Measurements from ENCODE around the gene THAP7.

DNA sequence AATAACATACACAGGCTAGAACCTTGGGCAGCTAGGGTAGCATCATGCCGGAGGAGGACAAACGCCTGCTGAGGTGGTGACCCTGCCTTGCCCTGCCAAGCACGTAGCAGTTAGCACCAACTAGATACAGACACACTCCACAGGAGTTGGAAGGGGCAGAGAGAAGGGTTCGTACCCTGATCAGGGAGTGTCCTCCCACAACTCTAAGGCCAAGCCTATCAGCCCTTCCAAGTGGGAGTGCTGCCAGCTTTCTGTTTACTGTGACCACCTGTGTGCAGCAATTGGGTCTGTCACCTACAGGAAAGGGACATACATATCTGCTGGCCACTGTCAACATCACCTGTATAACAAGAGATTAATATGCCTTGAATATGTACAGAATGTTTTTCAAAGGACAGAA lies 1.9 kb upstream of the THAP7 start:
- no peak for TF ChIP-seq JUND (IDR thresholded peaks at IDR 0.05)
- no peak for TF ChIP-seq TCF7L2 (IDR thresholded peaks at IDR 0.05; ENCODE audit: borderline replicate concordance, extremely low read depth, insufficient read depth, insufficient read length)
- no peak for TF ChIP-seq CEBPB (IDR thresholded peaks at IDR 0.05; ENCODE audit: low read depth)
- no peak for TF ChIP-seq POLR2A (IDR thresholded peaks at IDR 0.05; ENCODE audit: borderline replicate concordance, extremely low read depth, insufficient read depth, insufficient read length)
- TF ChIP-seq, protein P1, sequence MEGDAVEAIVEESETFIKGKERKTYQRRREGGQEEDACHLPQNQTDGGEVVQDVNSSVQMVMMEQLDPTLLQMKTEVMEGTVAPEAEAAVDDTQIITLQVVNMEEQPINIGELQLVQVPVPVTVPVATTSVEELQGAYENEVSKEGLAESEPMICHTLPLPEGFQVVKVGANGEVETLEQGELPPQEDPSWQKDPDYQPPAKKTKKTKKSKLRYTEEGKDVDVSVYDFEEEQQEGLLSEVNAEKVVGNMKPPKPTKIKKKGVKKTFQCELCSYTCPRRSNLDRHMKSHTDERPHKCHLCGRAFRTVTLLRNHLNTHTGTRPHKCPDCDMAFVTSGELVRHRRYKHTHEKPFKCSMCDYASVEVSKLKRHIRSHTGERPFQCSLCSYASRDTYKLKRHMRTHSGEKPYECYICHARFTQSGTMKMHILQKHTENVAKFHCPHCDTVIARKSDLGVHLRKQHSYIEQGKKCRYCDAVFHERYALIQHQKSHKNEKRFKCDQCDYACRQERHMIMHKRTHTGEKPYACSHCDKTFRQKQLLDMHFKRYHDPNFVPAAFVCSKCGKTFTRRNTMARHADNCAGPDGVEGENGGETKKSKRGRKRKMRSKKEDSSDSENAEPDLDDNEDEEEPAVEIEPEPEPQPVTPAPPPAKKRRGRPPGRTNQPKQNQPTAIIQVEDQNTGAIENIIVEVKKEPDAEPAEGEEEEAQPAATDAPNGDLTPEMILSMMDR (IDR thresholded peaks at IDR 0.05 in 2 of 3, conservative IDR thresholded peaks at IDR 0.05 in 1 of 3; ENCODE audit: borderline replicate concordance in 1 of 3, insufficient read depth in 1 of 3, low read depth in 2 of 3, low read length in 2 of 3) = no peak
- TF ChIP-seq, protein P2, sequence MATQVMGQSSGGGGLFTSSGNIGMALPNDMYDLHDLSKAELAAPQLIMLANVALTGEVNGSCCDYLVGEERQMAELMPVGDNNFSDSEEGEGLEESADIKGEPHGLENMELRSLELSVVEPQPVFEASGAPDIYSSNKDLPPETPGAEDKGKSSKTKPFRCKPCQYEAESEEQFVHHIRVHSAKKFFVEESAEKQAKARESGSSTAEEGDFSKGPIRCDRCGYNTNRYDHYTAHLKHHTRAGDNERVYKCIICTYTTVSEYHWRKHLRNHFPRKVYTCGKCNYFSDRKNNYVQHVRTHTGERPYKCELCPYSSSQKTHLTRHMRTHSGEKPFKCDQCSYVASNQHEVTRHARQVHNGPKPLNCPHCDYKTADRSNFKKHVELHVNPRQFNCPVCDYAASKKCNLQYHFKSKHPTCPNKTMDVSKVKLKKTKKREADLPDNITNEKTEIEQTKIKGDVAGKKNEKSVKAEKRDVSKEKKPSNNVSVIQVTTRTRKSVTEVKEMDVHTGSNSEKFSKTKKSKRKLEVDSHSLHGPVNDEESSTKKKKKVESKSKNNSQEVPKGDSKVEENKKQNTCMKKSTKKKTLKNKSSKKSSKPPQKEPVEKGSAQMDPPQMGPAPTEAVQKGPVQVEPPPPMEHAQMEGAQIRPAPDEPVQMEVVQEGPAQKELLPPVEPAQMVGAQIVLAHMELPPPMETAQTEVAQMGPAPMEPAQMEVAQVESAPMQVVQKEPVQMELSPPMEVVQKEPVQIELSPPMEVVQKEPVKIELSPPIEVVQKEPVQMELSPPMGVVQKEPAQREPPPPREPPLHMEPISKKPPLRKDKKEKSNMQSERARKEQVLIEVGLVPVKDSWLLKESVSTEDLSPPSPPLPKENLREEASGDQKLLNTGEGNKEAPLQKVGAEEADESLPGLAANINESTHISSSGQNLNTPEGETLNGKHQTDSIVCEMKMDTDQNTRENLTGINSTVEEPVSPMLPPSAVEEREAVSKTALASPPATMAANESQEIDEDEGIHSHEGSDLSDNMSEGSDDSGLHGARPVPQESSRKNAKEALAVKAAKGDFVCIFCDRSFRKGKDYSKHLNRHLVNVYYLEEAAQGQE (IDR thresholded peaks at IDR 0.05; ENCODE audit: low read depth) = no peak
- no peak for TF ChIP-seq YY1 (IDR thresholded peaks at IDR 0.05; ENCODE audit: extremely low read depth, insufficient replicate concordance, low read depth, low read length)
- no peak for TF ChIP-seq ZNF274 (IDR thresholded peaks at IDR 0.05; ENCODE audit: low read depth, low read length)
- no peak for TF ChIP-seq ELF1 (IDR thresholded peaks at IDR 0.05; ENCODE audit: borderline replicate concordance, low read depth)
- TF ChIP-seq SP1 (IDR thresholded peaks at IDR 0.05; ENCODE audit: low read depth) = no peak
- TF ChIP-seq, protein P3, sequence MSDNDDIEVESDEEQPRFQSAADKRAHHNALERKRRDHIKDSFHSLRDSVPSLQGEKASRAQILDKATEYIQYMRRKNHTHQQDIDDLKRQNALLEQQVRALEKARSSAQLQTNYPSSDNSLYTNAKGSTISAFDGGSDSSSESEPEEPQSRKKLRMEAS (IDR thresholded peaks at IDR 0.05) = no peak
- TF ChIP-seq, protein P4, sequence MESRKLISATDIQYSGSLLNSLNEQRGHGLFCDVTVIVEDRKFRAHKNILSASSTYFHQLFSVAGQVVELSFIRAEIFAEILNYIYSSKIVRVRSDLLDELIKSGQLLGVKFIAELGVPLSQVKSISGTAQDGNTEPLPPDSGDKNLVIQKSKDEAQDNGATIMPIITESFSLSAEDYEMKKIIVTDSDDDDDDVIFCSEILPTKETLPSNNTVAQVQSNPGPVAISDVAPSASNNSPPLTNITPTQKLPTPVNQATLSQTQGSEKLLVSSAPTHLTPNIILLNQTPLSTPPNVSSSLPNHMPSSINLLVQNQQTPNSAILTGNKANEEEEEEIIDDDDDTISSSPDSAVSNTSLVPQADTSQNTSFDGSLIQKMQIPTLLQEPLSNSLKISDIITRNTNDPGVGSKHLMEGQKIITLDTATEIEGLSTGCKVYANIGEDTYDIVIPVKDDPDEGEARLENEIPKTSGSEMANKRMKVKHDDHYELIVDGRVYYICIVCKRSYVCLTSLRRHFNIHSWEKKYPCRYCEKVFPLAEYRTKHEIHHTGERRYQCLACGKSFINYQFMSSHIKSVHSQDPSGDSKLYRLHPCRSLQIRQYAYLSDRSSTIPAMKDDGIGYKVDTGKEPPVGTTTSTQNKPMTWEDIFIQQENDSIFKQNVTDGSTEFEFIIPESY (IDR thresholded peaks at IDR 0.05; ENCODE audit: extremely low read depth, insufficient replicate concordance, low read length) = no peak
- TF ChIP-seq EZH2phosphoT487 (IDR thresholded peaks at IDR 0.05; ENCODE audit: borderline replicate concordance) = no peak

All from HCT116 (cell line).